Inflammatory macrophage treated with lipopolysaccharide for 1 hour (primary cell): Measurements from ENCODE around the gene CCDC200.
"Not testable (repeated sequence)": the region's sequence is repeated elsewhere in the genome, so short reads cannot be mapped to it uniquely, and the experiment has no call there.

Experiments used
- DNase-seq, 2 donors: peaks; one replicate each; pipeline ENCODE4 v3.0.0-alpha.2; 2020 to 2022

Gene CCDC200

DNA sequence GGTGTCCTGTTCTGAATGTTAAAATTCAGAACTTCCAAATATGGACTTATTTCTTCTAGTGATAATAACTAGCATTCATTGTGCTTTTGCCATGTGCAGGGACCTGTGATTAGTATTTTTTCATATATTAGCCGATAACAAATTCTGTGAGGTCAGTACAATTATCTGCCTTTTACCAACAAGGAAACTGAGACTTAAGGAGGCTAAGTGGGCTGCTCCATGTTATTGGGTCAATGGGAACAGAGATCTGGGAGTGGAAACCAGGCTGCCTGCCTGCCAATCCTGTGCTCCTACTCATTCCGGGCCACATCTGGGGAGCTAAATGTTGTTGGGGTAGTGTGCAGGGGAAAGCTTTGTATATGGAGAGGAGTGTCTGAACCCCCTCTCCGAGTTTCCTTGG is 13.1 kb downstream of the CCDC200 start:
- no peak for DNase-seq

DNA sequence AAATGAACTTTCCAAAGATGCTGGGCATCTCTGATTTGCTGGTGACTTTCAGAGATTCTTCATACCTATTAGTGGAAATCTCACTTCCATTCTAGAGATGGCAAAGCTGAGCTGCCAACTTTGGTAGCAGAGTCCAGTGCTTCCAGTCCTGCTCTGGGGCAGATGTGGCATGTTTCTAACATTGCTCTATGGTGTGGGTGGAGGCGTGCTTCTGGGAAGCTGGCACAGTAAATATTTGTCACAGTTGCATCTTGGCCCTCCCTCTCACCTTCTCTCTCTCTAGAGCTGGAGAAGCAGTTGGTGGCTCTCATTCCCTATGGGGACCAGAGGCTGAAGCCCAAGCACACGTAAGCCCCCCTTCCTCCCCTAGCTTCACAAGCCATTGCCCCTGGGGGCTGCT is 14.9 kb downstream of the CCDC200 start:
- no peak for DNase-seq

DNA sequence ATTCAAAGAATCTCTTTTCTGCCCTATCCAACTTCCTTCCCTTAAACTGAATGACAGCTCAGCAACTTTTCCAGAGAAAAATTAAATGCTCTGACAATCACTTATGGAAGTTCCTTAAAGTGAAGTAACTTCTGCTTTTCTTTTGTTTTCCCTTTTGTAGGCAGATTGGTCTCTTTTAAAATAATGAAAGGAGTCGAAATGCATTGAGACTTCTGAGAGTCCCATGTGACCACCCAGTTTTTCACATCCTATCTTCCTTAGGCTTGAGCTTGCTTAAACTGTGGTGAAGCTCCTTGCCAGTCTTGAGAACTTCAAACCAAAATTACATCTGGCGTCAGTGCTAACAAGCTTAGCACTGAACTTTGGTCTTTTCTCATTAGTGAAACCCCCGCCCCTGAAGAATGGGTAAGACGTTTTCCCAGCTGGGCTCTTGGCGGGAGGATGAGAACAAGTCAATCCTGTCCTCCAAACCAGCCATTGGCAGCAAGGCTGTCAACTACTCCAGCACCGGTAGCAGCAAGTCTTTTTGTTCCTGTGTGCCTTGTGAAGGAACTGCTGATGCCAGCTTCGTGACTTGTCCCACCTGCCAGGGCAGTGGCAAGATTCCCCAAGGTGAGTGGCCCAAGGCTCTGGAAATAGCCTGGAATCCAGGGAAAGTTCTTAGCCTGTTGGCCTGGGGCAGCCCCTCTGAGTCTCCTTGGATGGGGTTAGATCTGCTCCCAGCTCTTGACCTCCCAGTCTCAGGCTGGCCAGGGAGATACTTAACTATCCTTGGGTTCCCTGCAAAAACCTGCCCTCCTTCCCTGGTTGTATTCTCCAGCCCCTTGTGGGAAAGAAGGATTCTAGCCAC is 15.6 kb downstream of the CCDC200 start:
- DNase-seq: peak; percentile 86 to 90

DNA sequence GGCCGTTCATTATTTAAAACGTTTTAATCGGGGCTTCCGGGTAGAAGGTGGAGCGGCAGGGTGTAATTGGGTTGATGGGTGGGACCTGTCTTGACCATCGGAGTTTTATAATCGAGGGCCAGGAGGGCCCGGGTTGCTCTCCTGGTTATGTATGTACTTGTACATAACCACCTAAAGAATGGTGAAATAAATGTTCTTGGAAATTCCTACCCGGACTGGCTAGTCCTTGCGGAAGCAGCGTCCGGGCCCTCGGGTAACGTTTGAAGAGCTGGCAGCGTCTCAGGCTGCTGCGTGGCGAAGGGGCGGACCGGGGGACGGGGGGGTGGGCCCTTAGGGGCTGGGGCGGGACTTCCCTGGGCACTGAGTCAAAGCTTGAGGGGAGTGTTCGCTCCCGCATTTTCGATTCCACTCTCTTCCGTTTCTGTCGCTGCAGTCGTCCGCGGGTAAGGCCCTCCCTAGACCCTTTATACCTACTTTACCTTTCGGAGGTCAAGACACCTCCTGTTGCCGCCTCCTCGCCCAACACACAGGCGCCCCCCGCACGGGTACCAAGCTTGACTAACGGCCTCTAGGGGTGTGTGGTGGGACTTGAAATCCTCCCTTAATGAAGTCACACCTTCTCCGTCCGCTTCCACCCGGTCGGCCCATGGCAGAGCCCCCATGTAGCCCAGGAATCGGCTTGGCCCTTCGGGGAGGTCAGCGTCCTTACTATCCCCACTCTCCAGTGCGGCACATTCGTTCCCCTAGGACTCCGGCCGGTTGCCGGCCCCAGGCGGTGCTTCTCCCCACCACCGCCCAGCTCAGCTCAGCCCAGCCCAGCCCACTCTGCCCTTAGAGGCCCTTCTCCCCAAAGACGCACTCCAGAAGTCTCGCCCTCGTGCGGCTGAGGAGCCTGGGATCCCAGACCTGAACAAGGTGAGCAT is 16.7 kb downstream of the CCDC200 start, which contains the start of gene TMEM106A:
TMEM106A (plus strand) TSS at position 396 of the 923 bp plus-strand sequence. CDS start 1,167 bp downstream, outside the sequence.
- DNase-seq: peak; percentile 88 to 90

DNA sequence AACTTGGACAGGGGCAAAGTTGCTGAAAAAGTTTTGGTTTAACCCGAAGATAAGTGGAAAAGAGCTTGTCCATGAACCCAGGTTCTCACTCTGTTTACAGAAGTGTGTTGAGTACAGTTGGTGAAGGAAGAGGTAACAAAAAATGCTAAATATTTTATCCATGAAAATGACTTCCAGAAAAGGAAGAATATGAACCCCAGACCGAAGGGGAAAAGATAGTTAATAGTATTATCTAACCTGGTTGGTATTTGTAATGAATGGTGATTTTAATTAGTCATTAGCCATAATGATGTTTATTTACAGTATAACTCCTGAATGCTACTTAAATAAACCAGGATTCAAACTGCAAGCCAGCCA is 17.3 kb downstream of the CCDC200 start:
- DNase-seq: no peak

DNA sequence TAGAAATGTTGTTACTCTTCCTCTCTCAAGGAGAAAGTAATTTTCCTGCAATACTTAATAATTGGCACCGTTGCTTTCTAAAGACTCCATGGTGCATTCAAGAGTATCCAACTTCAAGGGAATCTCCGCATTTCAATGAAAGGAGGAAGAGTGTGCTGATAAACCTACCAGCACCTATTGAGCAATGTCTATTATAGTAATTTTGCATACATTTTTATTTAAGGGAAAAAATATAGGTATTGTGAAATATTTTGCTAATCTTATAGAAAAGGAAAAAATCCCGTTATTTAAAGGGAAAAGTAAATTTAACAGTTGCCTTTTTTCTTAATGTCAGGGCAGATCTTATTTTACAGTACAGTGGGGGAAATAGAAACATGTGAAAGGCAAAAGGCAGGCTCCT is 17.8 kb downstream of the CCDC200 start:
- DNase-seq: no peak

DNA sequence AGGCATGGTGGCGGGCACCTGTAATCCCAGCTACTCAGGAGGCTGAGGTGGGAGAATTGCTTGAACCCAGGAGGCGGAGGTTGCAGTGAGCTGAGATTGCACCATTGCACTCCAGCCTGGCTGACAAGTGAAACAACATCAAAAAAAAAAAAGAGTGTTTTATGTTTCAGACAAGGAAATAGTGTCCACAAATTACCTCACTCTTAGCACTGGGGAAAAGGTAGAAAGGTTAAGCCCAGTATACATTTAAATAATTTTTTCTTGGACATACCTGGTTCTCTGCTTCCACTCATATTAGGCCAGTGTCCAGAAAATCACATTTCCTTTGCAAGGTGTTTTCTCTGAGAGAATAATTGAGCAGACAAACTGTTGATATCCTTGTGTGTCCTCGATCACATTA is 25.4 kb downstream of the CCDC200 start:
- not testable (repeated sequence) for DNase-seq

DNA sequence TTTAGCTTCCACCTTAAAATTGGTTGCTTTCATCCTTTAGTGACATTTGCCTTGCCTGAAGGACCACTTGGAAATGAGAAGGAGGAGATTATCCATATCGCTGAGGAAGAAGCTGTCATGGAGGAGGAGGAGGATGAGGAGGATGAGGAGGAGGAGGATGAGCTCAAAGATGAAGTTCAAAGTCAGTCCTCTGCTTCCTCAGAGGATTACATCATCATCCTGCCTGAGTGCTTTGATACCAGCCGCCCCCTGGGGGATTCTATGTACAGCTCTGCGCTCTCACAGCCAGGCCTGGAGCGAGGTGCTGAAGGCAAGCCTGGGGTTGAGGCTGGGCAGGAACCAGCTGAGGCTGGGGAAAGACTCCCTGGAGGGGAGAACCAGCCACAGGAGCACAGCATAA is 28.3 kb downstream of the CCDC200 start:
- DNase-seq: no peak

DNA sequence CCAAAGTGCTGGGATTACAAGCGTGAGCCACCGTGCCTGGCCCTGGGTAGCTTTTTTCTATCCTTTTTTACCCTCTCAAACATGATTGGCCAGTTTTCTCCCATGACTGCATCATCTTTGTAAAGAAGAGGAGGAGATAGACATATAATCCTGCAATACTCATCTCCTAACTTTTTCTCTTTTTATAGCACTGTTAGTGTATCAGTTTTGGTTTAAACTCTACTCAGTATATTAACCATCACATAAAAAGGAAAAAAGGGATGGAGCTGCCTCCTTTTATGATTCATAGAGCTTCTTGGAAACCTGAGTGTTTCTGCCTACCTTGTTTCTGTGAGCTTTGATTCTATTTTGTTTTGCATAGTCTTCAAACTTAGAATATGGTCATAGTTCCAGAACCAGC is 28.8 kb downstream of the CCDC200 start:
- no peak for DNase-seq

DNA sequence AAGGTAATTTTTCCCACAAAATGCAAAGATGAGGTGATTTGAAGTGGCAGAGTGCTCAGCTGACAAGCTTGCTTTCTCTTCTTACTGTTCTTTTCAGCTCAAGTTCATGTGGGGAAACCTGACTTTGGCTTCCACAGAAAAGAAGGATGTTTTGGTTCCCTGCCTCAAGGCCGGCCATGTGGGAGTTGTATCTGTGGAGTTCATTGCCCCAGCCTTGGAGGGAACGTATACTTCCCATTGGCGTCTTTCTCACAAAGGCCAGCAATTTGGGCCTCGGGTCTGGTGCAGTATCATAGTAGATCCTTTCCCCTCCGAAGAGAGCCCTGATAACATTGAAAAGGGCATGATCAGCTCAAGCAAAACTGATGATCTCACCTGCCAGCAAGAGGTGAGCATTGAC is 35.2 kb downstream of the CCDC200 start:
- no peak for DNase-seq

DNA sequence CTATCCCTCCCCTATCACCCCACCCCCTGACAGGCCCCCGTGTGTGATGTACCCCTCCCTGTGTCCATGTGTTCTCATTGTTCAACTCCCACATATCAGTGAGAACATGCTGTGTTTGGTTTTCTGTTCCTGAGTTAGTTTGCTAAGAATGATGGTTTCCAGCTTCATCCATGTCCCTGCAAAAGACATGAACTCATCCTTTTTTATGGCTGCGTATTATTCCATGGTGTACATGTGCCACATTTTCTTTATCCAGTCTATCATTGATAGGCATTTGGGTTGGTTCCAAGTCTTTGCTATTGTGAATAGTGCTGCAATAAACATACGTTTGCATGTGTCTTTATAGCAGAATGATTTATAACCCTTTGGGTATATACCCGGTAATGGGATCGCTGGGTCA is 41.8 kb downstream of the CCDC200 start:
- not testable (repeated sequence) for DNase-seq

DNA sequence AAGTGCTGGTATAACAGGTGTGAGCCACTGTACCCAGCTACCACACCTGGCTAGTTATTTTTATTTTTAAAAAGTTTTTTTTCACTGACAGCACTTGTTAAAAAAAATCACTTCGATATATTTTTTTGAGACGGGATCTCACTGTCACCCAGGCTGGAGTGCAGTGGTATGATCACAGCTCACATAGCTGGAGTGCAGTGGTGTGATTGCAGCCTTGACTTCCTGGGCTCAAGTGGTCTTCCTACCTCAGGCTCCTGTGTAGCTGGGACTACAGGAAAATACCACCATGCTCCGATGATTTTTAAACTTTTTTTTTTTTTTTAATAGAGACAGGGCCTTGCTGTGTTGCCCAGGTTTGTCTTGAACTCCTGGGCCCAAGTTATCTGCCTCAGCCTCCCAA is 44.5 kb downstream of the CCDC200 start:
- DNase-seq: no peak

DNA sequence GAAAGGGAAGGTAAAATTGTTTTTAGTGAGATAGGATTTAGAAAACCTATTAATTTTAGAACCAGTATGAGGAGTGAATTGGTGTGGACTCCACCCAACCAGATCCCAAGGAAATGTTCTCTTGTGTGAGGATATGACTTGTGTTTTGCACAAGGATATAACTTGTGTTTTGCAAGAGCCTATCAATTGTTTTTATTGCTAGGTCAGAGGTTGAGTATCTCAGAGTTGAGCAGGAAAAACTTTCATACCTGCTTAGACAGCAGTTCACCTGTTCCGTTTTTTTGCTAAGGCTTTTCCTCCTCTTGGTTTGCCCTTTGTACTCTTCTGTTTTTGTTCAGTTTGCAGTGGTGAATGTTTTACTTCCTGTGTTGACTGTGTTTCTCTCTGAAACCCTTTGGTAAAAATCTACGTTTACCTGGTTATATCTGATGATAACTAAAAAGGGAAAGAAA is 52.3 kb downstream of the CCDC200 start:
- DNase-seq: no peak

DNA sequence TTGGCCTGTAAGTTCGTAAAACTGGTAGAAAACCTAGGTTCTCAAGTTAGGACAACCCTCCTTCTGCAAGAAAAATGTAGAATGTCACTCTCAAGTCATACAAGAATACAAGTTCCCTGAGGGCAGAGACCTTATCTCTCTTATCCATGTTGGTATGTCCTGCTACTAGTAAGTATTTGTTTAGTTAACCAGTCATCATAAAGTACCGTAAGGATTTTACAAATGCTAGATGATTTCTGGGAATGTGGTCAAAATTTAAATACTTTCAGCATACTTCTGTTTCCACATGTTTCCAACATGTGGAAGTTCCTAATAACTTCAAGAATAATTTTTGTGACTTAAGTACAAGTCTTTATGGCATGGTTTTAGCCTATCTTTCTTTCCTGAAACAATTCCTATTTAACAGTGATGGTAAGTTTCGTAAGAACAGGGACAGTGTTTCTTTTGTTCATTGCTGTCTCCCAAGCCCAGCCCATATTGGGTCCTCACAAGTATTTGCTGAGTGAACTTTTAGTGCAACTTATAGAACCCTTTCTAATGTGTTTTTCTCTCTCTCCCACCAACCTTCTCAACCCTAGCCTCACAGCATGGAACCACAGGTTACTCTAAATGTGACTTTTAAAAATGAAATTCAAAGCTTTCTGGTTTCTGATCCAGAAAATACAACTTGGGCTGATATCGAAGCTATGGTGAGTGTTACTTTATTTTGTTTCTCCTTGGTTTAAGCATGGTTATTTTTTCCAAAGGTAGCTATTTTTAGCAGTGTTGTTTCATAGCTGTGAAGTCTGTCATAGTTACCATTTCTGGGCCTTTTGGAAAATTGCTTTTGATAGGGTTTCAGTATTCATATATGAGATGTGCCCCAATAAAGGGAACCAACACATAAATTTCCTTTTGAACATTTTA is 53.0 kb downstream of the CCDC200 start:
- no peak for DNase-seq

DNA sequence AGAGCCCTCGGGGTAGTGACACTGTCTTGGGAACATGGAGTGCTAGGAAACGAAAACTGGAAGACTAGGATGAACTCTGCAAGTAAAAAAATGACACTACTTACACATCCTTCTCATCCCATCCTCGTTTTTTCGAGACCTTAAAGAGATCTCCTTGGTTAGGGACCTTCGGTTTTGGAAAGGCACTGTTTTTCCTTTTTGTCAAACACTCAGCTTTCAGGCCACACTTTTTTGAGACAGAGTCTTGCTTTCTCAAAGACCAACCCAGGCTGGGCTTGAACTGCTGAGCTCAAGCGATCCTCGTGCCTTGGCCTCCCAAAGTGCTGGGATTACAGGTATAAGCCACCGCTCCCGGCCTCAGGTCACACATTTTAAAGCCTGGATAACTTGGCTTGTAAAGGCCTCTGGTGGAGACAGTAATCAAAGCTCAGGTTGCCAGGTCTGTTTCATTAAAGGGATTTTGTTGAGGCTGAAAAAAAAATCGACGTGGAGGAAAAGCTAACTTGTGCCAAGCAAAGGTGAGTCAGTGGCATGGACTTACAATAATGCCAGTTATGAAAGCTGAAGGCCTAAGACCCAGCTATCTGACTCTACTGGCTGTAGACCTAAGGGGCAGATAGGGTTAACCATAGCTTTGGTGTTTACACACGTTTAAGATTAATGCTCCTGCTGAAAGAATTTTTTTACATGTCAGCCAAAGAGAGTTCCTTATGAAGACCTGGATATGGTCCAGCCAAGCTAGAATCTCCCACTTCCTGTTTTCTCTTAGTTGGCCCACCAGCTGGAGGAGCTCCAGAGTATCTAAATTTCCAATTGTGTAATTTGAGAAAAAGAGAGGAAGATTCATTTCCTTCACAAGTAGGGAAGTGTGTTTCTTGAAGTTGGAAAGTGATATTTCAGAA is 56.6 kb downstream of the CCDC200 start:
- peak; percentile 93 to 96 for DNase-seq
